B cell (primary cell): ENCODE results near the gene MROH8. TPM values are rescaled to one million over a fixed set of nuclear protein-coding genes. Genes with fewer than 3 reads are reported as not detected.
"Not testable (repeated sequence)": the region's sequence is repeated elsewhere in the genome, so short reads cannot be mapped to it uniquely, and the experiment has no call there.

Experiments used
- ATAC-seq: fragments of 200-7000 bp; cut with Tn5 transposase; one replicate; pipeline ENCODE4 v1.10.0; 2021; ENCODE audit warnings: low read depth, mild to moderate bottlenecking, moderate number of reproducible peaks, moderate library complexity
- CTCF ChIA-PET: fragments of 350-600 bp; sonication (Branson Sonifier 250); formaldehyde crosslinking; loops from one replicate; lab custom pipeline; 2021; ENCODE audit warnings: antibody characterized with exemption, inconsistent platforms; lab: Charles Lee
- POLR2A ChIA-PET: fragments of 350-600 bp; sonication (Branson Sonifier 250); formaldehyde crosslinking; loops from one replicate; lab custom pipeline; 2021; ENCODE audit warnings: antibody characterized with exemption; lab: Charles Lee
- DNase-seq: peaks from one replicate; pipeline ENCODE4 v3.0.0; 2013
- H2AFZ ChIP-seq: 2 replicates; pipeline ENCODE4 v1.6.1; 2012; ENCODE audit warnings: mild to moderate bottlenecking, low read depth, low read length; ENCODE audit not compliant: insufficient read depth, poor library complexity, severe bottlenecking
- H3K27ac ChIP-seq, 2 donors: 1 replicate in 1 of 2; 2 replicates in 1 of 2; pipeline ENCODE4 v1.5.1; 2012 to 2013; ENCODE audit warnings: low read length in 2 of 2, mild to moderate bottlenecking in 2 of 2, moderate library complexity in 1 of 2
- H3K27me3 ChIP-seq, 4 experiments: fragments of 200-600 bp in 1 of 4; sonication (generic) in 1 of 4; replicated peaks in 1 of 4; 1 replicate in 2 of 4; 2 replicates in 2 of 4; pipeline versions ENCODE4 v1.6.1 to v1.7.0; 2013 to 2016; ENCODE audit warnings: low read length in 3 of 4, mild to moderate bottlenecking in 2 of 4, mixed read lengths in 1 of 4, moderate library complexity in 1 of 4; ENCODE audit not compliant: insufficient read depth in 4 of 4, control insufficient read depth in 3 of 4; ENCODE audit errors: control extremely low read depth in 1 of 4
- H3K36me3 ChIP-seq, 2 experiments: replicated peaks in 1 of 2; 1 replicate in 1 of 2; 2 replicates in 1 of 2; pipeline versions ENCODE4 v1.6.1 to v1.7.1; 2013; ENCODE audit warnings: low read length in 1 of 2; ENCODE audit not compliant: insufficient read depth in 2 of 2, control insufficient read depth in 1 of 2; ENCODE audit errors: control extremely low read depth in 1 of 2, extremely low read depth in 1 of 2
- H3K4me1 ChIP-seq, 2 donors: fragments of 200-600 bp in 1 of 2; sonication (generic) in 1 of 2; 1 replicate in 1 of 2; 2 replicates in 1 of 2; pipeline versions ENCODE4 v1.5.1 to v1.6.1; 2013 to 2017; ENCODE audit warnings: low read length in 2 of 2; ENCODE audit not compliant: control insufficient read depth in 2 of 2, insufficient read depth in 2 of 2
- H3K4me2 ChIP-seq: replicated peaks from 2 replicates; pipeline ENCODE3; 2012; ENCODE audit warnings: mild to moderate bottlenecking, low read depth, low read length; ENCODE audit not compliant: poor library complexity, severe bottlenecking
- H3K4me3 ChIP-seq, 5 experiments: fragments of 200-600 bp in 1 of 5; sonication (generic) in 1 of 5; 1 replicate in 3 of 5; 2 replicates in 2 of 5; pipeline versions ENCODE4 v1.5.1 to v1.7.0; 2011 to 2016; ENCODE audit warnings: low read length in 4 of 5, mild to moderate bottlenecking in 4 of 5, low read depth in 2 of 5, control low read depth in 1 of 5, moderate library complexity in 1 of 5; ENCODE audit not compliant: insufficient read depth in 1 of 5; ENCODE audit errors: control extremely low read depth in 1 of 5, extremely low read depth in 1 of 5
- H3K79me2 ChIP-seq: fragments of 200-600 bp; sonication (generic); one replicate; pipeline ENCODE4 v1.6.0; 2016; ENCODE audit warnings: low read length; ENCODE audit not compliant: control insufficient read depth, insufficient read depth
- H3K9ac ChIP-seq: fragments of 200-600 bp; sonication (generic); 2 replicates; pipeline ENCODE4 v1.6.1; 2017; ENCODE audit warnings: mild to moderate bottlenecking, low read length, moderate library complexity
- H3K9me3 ChIP-seq, 3 donors: one replicate each; pipeline versions ENCODE4 v1.6.1 to v1.7.1; 2013; ENCODE audit warnings: low read length in 2 of 3; ENCODE audit not compliant: control insufficient read depth in 2 of 3, insufficient read depth in 1 of 3; ENCODE audit errors: control extremely low read depth in 1 of 3
- H4K20me1 ChIP-seq: 2 replicates; pipeline ENCODE4 v1.6.0; 2012; ENCODE audit warnings: mild to moderate bottlenecking, low read length; ENCODE audit not compliant: insufficient read depth, control insufficient read depth, poor library complexity, severe bottlenecking
- H3K27ac Mint-ChIP-seq: one replicate; pipeline ENCODE4 v1.8.0; 2021; ENCODE audit warnings: mixed read lengths
- H3K27me3 Mint-ChIP-seq: one replicate; pipeline ENCODE4 v1.8.0; 2021; ENCODE audit warnings: mixed read lengths
- H3K4me1 Mint-ChIP-seq: one replicate; pipeline ENCODE4 v1.8.0; 2021; ENCODE audit warnings: mixed read lengths
- H3K4me3 Mint-ChIP-seq: one replicate; pipeline ENCODE4 v1.8.0; 2021; ENCODE audit warnings: mixed read lengths
- H3K9me3 Mint-ChIP-seq: one replicate; pipeline ENCODE4 v1.8.0; 2022; ENCODE audit warnings: mixed read lengths; ENCODE audit not compliant: insufficient read depth
- EZH2 ChIP-seq: IDR thresholded peaks from 2 replicates; pipeline ENCODE4 v1.6.1; 2012; ENCODE audit warnings: borderline replicate concordance, low read depth, mild to moderate bottlenecking, moderate library complexity, low read length; ENCODE audit not compliant: insufficient read depth, poor library complexity, severe bottlenecking
- WGBS: methylation state at CpG from one replicate; pipeline ENCODE4 v1.1.5; 2013; ENCODE audit warnings: missing lambda C conversion rate; ENCODE audit not compliant: insufficient coverage; 5-methylcytosine and 5-hydroxymethylcytosine counted together
- intact Hi-C: fragments of 100-400 bp; cut with micrococcal nuclease; formaldehyde crosslinking; loops from one replicate; pipeline ENCODE4 v1.10.0; 2022
- polyA plus RNA-seq: library from polyadenylated mRNA; depleted of rRNA; stranded (reverse); fragments of >200 nt; gene quantifications from 2 replicates; pipeline ENCODE4 v1.2.3, GENCODE V29; 2012
- total RNA-seq, 2 donors: library from RNA; stranded (reverse); fragments of 120-200 nt in 1 of 2; gene quantifications; 1 replicate in 1 of 2; 2 replicates in 1 of 2; pipeline versions ENCODE4 v1.2.3 to v1.2.4, GENCODE V29; 2013 to 2022
- TF ChIP-seq, protein P1 (sequence below): fragments of 200-600 bp; IDR thresholded peaks from one replicate; pipeline ENCODE4 v1.8.0; 2022; ENCODE audit warnings: antibody characterized with exemption, mild to moderate bottlenecking

MROH8 gene
- total and polyA plus RNA-seq, 2 donors (not counting 1 experiment from before 2014, with no cell fraction given), result 3.8 to 4.6 TPM

DNA sequence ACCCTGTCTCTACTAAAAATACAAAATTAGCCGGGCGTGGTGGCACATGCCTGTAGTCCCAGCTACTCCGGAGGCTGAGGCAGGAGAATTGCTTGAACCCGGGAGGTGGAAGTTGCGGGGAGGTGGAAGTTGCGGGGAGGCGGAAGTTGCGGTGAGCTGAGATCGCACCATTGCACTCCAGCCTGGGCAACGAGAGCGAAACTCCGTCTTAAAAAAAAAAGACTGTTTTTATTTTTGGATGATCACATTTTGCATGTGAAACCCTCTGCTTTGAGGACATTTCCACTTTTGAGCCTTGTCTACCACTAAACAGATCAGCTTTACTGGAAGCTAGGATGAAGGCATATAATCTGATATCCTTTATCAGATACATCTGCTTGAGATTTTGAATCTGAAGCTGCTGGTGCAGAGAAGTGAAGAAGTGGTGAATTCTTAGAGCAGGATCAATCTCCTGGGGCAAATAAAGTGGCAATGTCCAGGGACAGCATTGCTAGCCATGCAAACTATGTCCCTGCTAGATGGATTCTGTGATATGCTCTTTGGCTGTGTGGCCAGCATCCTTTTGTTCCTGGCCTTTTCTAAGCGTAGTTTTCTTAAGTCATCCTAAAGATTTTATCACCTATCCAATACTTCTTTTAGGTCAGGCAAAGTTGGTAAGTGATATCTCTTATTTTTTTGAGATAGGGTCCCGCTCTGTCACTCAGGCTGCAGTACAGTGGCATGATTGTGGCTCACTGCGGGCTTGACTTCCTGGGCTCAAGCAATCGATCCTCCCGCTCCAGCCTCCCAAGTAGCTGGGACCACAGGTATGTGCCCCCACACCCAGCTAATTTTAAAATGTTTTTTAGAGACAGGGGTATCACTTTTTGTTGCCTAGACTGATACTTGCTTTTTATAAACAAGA lies 106.8 kb downstream of the MROH8 start:
- Histone ChIP-seq H3K4me2 (peak overlapping the region; percentile 37), H3K79me2 (peaks cover 27% of the 10 kb centered on the region), H2AFZ (no peak overlapping the region), H3K4me1 (peaks cover 0 to 17% of the 10 kb centered on the region in 2 donors), H3K27me3 (no peaks in the 10 kb centered on the region), H4K20me1 (no peaks in the 10 kb centered on the region), H3K9ac (no peak overlapping the region), H3K9me3 (peaks cover 0 to 4% (median 3%) of the 10 kb centered on the region in 3 donors), H3K36me3 (no peaks in the 10 kb centered on the region), H3K4me3 (no peak overlapping the region), H3K27ac (peak overlapping the region; percentile 2 to 3)
- ChIA-PET CTCF (interaction anchor here (1.1 kb wide), 1 partner anchor 16 kb away, joined by 4 read pairs; no protein-coding TSS in a partner anchor), POLR2A (no interaction called here)
- TF ChIP-seq, protein P1, sequence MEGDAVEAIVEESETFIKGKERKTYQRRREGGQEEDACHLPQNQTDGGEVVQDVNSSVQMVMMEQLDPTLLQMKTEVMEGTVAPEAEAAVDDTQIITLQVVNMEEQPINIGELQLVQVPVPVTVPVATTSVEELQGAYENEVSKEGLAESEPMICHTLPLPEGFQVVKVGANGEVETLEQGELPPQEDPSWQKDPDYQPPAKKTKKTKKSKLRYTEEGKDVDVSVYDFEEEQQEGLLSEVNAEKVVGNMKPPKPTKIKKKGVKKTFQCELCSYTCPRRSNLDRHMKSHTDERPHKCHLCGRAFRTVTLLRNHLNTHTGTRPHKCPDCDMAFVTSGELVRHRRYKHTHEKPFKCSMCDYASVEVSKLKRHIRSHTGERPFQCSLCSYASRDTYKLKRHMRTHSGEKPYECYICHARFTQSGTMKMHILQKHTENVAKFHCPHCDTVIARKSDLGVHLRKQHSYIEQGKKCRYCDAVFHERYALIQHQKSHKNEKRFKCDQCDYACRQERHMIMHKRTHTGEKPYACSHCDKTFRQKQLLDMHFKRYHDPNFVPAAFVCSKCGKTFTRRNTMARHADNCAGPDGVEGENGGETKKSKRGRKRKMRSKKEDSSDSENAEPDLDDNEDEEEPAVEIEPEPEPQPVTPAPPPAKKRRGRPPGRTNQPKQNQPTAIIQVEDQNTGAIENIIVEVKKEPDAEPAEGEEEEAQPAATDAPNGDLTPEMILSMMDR, result no peak
- no peak for TF ChIP-seq EZH2
- peak overlapping the region; percentile 61 for H3K4me3 Mint-ChIP-seq
- H3K27ac Mint-ChIP-seq, result peak overlapping the region; percentile 76
- no peaks in the 10 kb centered on the region for H3K9me3 Mint-ChIP-seq
- intact Hi-C loops, result no loop called here
- ATAC-seq, result no peak
- WGBS, result 74% methylated on average over 6 of the region's 17 CpGs
- DNase-seq, result no peak
- H3K27me3 Mint-ChIP-seq, result no peaks in the 10 kb centered on the region
- H3K4me1 Mint-ChIP-seq, result peaks cover 22% of the 10 kb centered on the region

DNA sequence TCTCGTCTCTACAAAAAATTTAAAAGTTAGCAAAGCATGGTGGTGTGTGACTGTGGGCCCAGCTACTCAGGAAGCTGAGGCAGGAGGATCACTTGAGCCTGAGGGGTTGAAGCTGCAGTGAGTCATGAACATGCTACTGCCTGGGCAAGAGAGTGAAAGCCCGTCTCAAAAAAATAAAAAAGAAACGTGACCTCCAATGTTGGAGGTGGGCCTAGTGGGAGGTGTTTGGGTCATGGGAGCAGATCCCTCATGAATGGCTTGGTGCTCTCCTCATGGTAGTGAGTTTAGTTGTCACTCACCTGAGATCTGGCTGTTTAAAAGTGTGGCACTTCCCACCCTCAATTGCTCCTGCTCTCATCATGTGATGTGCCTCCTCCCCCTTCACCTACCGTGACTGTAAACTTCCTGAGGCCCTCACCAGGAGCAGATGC lies 107.9 kb downstream of the MROH8 start:
- Mint-ChIP-seq H3K4me3 (peak overlapping the region; percentile 3), H3K27ac (peak overlapping the region; percentile 62), H3K9me3 (no peaks in the 10 kb centered on the region), H3K4me1 (peaks cover 22% of the 10 kb centered on the region), H3K27me3 (no peaks in the 10 kb centered on the region)
- peaks cover 23% of the 10 kb centered on the region for H3K79me2 ChIP-seq
- peaks cover 0 to 9% of the 10 kb centered on the region in 2 experiments for H3K36me3 ChIP-seq
- peak; percentile 39 for ATAC-seq
- POLR2A ChIA-PET, result interaction anchor here (0.6 kb wide), 1 partner anchor 28 kb away, joined by 5 read pairs; no protein-coding TSS in a partner anchor
- 61% methylated on average over 3 of the region's 4 CpGs for WGBS
- TF ChIP-seq EZH2, result no peak
- no peak overlapping the region for H2AFZ ChIP-seq
- no peak overlapping the region for H3K4me2 ChIP-seq
- H3K9ac ChIP-seq, result no peak overlapping the region
- no peaks in the 10 kb centered on the region for H4K20me1 ChIP-seq
- CTCF ChIA-PET, result no interaction called here
- H3K27ac ChIP-seq, result no peak overlapping the region
- peak; percentile 16 for DNase-seq
- H3K4me1 ChIP-seq, result peaks cover 0 to 17% of the 10 kb centered on the region in 2 donors
- intact Hi-C loops, result no loop called here
- no peaks in the 10 kb centered on the region for H3K27me3 ChIP-seq
- H3K9me3 ChIP-seq, result peaks cover 0 to 4% (median 3%) of the 10 kb centered on the region in 3 donors
- no peak overlapping the region for H3K4me3 ChIP-seq

DNA sequence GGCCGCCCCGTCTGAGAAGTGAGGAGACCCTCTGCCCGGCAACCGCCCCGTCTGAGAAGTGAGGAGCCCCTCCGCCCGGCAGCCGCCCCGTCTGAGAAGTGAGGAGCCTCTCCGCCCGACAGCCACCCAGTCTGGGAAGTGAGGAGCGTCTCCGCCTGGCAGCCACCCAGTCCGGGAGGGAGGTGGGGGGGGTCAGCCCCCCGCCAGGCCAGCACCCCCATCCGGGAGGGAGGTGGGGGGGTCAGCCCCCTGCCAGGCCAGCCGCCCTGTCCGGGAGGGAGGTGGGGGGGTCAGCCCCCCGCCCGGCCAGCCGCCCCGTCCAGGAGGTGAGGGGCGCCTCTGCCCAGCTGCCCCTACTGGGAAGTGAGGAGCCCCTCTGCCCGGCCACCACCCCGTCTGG lies 109.8 kb downstream of the MROH8 start:
- H3K4me3 Mint-ChIP-seq, intact Hi-C loops, CTCF ChIA-PET, H3K27me3 ChIP-seq, H3K27me3 Mint-ChIP-seq, H3K9ac ChIP-seq, H3K9me3 Mint-ChIP-seq, H4K20me1 ChIP-seq, H3K4me3 ChIP-seq, H2AFZ ChIP-seq, ATAC-seq, DNase-seq, H3K9me3 ChIP-seq, H3K4me2 ChIP-seq, POLR2A ChIA-PET, H3K27ac Mint-ChIP-seq, H3K27ac ChIP-seq: not testable (repeated sequence)
- H3K4me1 ChIP-seq, result peaks cover 0 to 17% of the 10 kb centered on the region in 2 donors
- 100% methylated on average over 4 of the region's 25 CpGs for WGBS
- H3K36me3 ChIP-seq, result peaks cover 2 to 18% of the 10 kb centered on the region in 2 experiments
- H3K79me2 ChIP-seq, result peaks cover 20% of the 10 kb centered on the region
- peaks cover 20% of the 10 kb centered on the region for H3K4me1 Mint-ChIP-seq
